ENCODE results near the gene SPAAR.
"Not testable (repeated sequence)": the region's sequence is repeated elsewhere in the genome, so short reads cannot be mapped to it uniquely, and the experiment has no call there.

SPAAR gene

GRCh38 chr9:35928591-35929452 lies 19.5 kb downstream of the SPAAR start:
- no peak for TF ChIP-seq CTCF (IDR thresholded peaks at IDR 0.05; ENCODE audit: insufficient read depth, missing control alignments)
- DNase-seq (ENCODE audit: insufficient read length, low spot score) (no peak), FAIRE-seq (no peak)

- TF ChIP-seq CTCF (IDR thresholded peaks at IDR 0.05; ENCODE audit: insufficient read depth, missing control alignments): no peak
- FAIRE-seq (no peak), DNase-seq (ENCODE audit: insufficient read length, low spot score) (no peak)
Measured at GRCh38 chr9:35929453-35929718, 20.1 kb downstream of the SPAAR start.

DNA sequence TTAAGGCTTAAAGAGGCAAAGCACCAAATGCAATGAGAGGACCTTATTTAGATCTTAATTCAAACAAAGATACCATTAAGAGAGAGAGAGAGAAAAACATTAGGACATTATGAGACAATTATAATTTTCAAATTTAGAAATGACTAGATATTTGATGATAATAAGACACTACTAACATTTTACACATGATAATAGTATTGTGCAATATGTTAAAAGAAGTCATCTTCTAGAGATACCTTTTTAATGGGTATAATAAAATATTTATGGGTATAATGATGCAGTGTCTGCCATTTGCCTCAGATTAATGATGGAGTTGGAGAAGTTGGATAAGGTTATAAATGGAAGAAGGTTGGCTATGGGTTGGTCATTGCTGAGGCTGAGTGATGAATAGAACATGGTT lies 21.2 kb downstream of the SPAAR start:
- FAIRE-seq (no peak), DNase-seq (ENCODE audit: insufficient read length, low spot score) (no peak)
- no peak for TF ChIP-seq CTCF (IDR thresholded peaks at IDR 0.05; ENCODE audit: insufficient read depth, missing control alignments)

DNA sequence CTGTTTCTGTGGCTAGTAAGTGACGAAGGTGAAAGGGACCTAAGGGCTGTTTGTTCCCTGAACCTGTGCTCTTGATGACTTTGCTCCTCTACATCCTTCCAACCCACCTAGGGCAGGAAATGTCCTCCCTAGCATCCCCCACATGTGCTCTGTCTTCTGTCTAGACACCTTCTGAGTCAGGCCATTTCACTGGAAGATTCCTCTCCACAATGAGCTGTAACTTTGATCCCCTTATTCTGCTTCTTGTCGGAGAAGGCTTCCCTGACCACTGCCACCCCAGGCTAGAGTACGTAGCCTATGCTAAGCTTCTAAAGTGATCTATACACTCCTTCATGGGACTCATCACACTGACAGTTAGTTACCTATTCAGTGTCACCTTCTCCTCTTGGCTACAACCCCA lies 21.7 kb downstream of the SPAAR start:
- TF ChIP-seq CTCF (IDR thresholded peaks at IDR 0.05; ENCODE audit: insufficient read depth, missing control alignments): no peak
- FAIRE-seq (no peak), DNase-seq (ENCODE audit: insufficient read length, low spot score) (no peak)

DNA sequence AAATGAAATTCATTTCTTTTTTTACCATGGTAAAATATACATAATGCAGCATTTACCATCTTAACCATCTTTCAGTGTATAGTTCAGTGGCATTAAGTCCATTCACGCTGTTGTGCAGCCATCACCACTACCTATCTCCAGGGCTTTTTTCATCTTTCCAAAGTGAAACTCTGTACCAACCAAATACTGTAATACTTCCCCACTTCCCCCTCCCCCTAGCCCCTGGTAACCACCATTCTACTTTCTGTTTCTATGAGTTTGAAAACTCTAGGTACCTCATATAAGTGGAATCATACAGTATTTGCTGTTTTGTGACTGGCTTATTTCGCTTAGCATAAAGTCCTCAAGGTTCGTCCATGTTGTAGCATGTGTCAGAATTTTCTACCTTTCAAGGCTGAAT lies 23.4 kb downstream of the SPAAR start:
- TF ChIP-seq CTCF (IDR thresholded peaks at IDR 0.05; ENCODE audit: insufficient read depth, missing control alignments): no peak
- FAIRE-seq (no peak), DNase-seq (ENCODE audit: insufficient read length, low spot score) (no peak)

GRCh38 chr9:35933550-35934067 lies 24.3 kb downstream of the SPAAR start:
- TF ChIP-seq CTCF (IDR thresholded peaks at IDR 0.05; ENCODE audit: insufficient read depth, missing control alignments): no peak
- DNase-seq (ENCODE audit: insufficient read length, low spot score) (no peak), FAIRE-seq (peak; percentile 48)

DNA sequence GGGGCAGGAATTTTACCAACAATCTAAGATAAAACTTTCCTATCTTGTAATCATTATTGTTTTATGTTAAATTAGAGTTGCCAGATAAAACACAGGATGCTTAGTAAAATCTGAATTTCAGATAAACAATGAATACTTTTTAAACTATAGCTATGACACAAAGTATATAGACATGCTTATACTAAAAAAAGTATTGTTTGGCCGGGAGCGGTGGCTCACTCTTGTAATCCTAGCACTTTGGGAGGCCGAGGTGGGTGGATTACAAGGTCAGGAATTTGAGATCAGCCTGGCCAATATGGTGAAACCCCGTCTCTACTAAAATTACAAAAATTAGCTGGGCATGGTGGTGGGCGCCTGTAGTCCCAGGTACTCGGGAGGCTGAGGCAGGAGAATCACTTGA lies 24.8 kb downstream of the SPAAR start:
- not testable (repeated sequence) for DNase-seq (ENCODE audit: insufficient read length, low spot score); FAIRE-seq

All from D721Med (cell line).